HG03378 (cell line): ENCODE results near the gene PLCG2.

Experiments
- ATAC-seq: cut with Tn5 transposase; IDR thresholded peaks from one replicate; pipeline ENCODE4 v1.9.1; 2021; ENCODE audit warnings: mild to moderate bottlenecking, moderate library complexity; ENCODE audit not compliant: unreplicated experiment

PLCG2 gene

GRCh38 chr16:81814751-81815428 is 35.8 kb downstream of the PLCG2 start:
- no peak for ATAC-seq

GRCh38 chr16:81815429-81815766 is 36.3 kb downstream of the PLCG2 start:
- no peak for ATAC-seq

GRCh38 chr16:81816351-81816750 is 37.3 kb downstream of the PLCG2 start:
- ATAC-seq, result no peak

GRCh38 chr16:81816793-81817210 is 37.7 kb downstream of the PLCG2 start:
- no peak for ATAC-seq

- no peak for ATAC-seq
Observed at GRCh38 chr16:81817296-81817695, 38.2 kb downstream of the PLCG2 start.

GRCh38 chr16:81817789-81818567 is 38.9 kb downstream of the PLCG2 start:
- ATAC-seq, result peak; percentile 35

GRCh38 chr16:81818568-81818896 is 39.4 kb downstream of the PLCG2 start:
- no peak for ATAC-seq

- no peak for ATAC-seq
Observed at GRCh38 chr16:81818905-81819304, 39.8 kb downstream of the PLCG2 start.

GRCh38 chr16:81821436-81822128 is 42.5 kb downstream of the PLCG2 start:
- peak; percentile 43 for ATAC-seq

- ATAC-seq, result peak; percentile 44
Observed at GRCh38 chr16:81823111-81823510, 44.0 kb downstream of the PLCG2 start.

- no peak for ATAC-seq
Observed at GRCh38 chr16:81823734-81824133, 44.6 kb downstream of the PLCG2 start.

GRCh38 chr16:81826523-81826922 is 47.4 kb downstream of the PLCG2 start:
- no peak for ATAC-seq

GRCh38 chr16:81830845-81831540 is 51.9 kb downstream of the PLCG2 start:
- ATAC-seq, result peak; percentile 8

GRCh38 chr16:81831722-81832126 is 52.6 kb downstream of the PLCG2 start:
- ATAC-seq, result peak; percentile 60

GRCh38 chr16:81832801-81833547 is 53.9 kb downstream of the PLCG2 start:
- ATAC-seq, result no peak

- no peak for ATAC-seq
Observed at GRCh38 chr16:81833751-81834150, 54.7 kb downstream of the PLCG2 start.

- ATAC-seq, result no peak
Observed at GRCh38 chr16:81834868-81835267, 55.8 kb downstream of the PLCG2 start.

- peak; percentile 57 for ATAC-seq
Observed at GRCh38 chr16:81836279-81837054, 57.4 kb downstream of the PLCG2 start.

GRCh38 chr16:81837312-81837751 is 58.2 kb downstream of the PLCG2 start:
- ATAC-seq, result no peak

GRCh38 chr16:81838794-81839193 is 59.7 kb downstream of the PLCG2 start:
- peak; percentile 40 for ATAC-seq
